ENCODE measurements around the gene HEG1. TPM values are rescaled to one million over a fixed set of nuclear protein-coding genes. Genes with fewer than 3 reads are reported as not detected.

Gene HEG1
- total RNA-seq, 2 donors from 2014 or later, result 45.7 to 46.1 TPM

DNA sequence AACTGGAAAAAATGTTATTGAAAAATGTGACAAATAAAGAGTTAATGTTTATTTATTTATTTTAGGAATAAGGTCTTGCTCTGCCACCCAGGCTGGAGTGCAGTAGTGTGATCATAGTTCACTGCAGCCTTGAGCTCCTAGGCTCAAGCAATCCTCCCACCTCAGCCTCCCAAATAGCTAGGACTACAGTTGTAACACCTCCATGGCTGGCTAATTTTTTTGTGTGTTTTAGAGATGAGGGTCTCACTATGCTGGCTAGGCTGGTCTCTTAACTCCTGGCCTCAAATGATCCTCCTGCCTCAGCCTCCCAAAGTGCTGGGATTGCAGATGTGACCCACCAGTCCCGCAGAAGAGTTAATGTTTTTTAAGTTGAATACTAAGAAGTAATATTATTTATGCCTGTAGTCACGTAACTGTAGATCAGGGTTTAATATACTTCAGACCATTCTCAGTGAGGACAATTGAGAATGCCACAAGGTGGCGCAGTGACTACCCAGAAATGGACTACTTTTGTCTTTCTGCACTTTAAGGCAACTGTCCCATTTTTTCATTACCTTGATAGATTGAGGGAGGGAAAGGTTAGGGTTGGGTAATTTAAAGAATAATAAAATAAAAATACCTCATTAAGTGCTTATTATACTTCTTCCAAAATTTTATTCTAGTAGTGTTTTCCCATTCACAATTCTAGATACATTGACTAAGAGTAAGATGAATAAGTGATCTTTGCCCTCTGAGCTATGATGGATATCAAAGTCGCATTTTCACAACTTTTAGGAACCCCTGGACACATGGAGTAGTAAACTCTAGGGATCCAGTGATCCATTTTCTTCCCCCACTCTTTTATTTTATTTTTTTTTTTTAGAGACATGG, 127.2 kb downstream of the HEG1 start:
- no peak for TF ChIP-seq POLR2A (IDR thresholded peaks at IDR 0.05)
- TF ChIP-seq, protein P1, sequence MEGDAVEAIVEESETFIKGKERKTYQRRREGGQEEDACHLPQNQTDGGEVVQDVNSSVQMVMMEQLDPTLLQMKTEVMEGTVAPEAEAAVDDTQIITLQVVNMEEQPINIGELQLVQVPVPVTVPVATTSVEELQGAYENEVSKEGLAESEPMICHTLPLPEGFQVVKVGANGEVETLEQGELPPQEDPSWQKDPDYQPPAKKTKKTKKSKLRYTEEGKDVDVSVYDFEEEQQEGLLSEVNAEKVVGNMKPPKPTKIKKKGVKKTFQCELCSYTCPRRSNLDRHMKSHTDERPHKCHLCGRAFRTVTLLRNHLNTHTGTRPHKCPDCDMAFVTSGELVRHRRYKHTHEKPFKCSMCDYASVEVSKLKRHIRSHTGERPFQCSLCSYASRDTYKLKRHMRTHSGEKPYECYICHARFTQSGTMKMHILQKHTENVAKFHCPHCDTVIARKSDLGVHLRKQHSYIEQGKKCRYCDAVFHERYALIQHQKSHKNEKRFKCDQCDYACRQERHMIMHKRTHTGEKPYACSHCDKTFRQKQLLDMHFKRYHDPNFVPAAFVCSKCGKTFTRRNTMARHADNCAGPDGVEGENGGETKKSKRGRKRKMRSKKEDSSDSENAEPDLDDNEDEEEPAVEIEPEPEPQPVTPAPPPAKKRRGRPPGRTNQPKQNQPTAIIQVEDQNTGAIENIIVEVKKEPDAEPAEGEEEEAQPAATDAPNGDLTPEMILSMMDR (IDR thresholded peaks at IDR 0.05), result peak; percentile 58 to 80 (median 75)
- Histone ChIP-seq H3K27me3 (no peaks in the 10 kb centered on the region), H3K27ac (no peak overlapping the region), H3K4me3 (no peak overlapping the region), H3K4me1 (peaks cover 12% of the 10 kb centered on the region), H3K9me3 (no peaks in the 10 kb centered on the region), H3K36me3 (replicated peaks in 1 of 2; ENCODE audit: insufficient read depth in 1 of 2, low read depth in 2 of 2) (no peaks in the 10 kb centered on the region)
- ATAC-seq (peak; percentile 55), DNase-seq (peak; percentile 69 to 82 (median 78))
- intact Hi-C loops (cut with DNase I), result no loop called here
- WGBS, 2 donors, result 16 to 20% methylated on average over 4 of the region's 4 CpGs

DNA sequence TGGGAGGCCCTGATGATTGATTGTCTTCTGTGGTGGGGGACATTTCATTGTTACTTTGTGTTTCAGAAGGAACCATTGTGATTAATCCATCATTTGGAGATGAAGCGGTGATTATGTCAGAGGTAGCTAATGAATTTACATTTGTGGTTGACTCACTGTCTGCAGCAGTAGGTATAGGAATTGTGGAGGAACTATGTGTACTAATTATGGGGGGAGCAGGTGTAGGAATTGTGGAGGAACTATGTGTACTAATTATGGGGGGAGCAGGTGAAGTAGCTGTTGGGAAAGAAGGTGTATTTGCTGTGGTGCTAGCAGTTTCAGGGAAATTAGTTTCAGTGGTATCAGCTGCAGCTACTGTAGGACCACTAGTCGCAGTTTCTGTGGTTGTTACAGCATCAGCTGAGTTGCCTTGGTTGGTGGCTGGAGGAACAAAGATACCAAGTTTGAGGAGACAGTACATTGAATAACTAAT, 128.2 kb downstream of the HEG1 start:
- ATAC-seq, result no peak
- no peaks in the 10 kb centered on the region for H3K36me3 ChIP-seq (replicated peaks in 1 of 2; ENCODE audit: insufficient read depth in 1 of 2, low read depth in 2 of 2)
- DNase-seq, result no peak
- no peak overlapping the region for H3K27ac ChIP-seq
- intact Hi-C loops (cut with DNase I), result no loop called here
- whole genome bisulfite sequencing, 2 donors, result 89 to 96% methylated on average over 2 of the region's 2 CpGs
- H3K9me3 ChIP-seq, result no peaks in the 10 kb centered on the region
- peaks cover 12% of the 10 kb centered on the region for H3K4me1 ChIP-seq
- H3K27me3 ChIP-seq, result no peaks in the 10 kb centered on the region
- H3K4me3 ChIP-seq, result no peak overlapping the region
- TF ChIP-seq, protein P1 (IDR thresholded peaks at IDR 0.05), result no peak
- TF ChIP-seq POLR2A (IDR thresholded peaks at IDR 0.05), result no peak

DNA sequence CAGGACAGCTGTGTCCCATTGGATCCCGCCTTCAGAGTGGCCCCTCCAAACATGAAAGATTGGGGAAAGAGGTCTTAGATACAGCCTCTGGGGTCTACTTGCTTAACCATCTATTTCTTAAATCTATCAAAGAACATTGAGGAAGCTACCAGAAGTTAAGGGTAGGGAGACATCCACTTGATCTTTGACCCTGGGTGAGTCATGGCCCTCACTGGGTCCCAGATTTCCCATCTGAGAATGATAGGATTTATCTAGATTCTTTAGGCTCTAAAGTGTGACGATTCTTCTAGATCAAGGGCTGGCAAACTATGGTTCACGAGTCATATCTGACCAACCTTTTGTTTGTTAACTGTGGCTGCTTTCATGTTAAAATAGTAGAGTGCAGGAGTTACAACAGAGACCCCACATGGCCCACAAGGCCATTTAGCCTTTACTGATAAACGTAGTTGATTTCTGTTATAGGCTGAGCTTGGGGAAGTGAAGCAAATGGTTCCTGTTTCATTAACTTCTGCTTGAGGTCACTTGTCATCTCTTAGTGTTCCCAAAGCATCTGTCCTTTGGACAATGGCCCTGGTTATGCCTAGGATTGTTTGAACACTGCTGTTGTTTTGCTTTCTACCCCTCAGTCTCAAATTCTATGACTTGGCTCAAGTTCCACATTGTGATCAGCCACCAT, 129.2 kb downstream of the HEG1 start:
- no peak for DNase-seq
- Histone ChIP-seq H3K4me3 (no peak overlapping the region), H3K36me3 (replicated peaks in 1 of 2; ENCODE audit: insufficient read depth in 1 of 2, low read depth in 2 of 2) (no peaks in the 10 kb centered on the region), H3K9me3 (no peaks in the 10 kb centered on the region), H3K4me1 (peaks cover 12% of the 10 kb centered on the region), H3K27me3 (no peaks in the 10 kb centered on the region), H3K27ac (no peak overlapping the region)
- ATAC-seq, result no peak
- 74% methylated on average over 4 of the region's 4 CpGs for WGBS, 2 donors
- TF ChIP-seq POLR2A (IDR thresholded peaks at IDR 0.05), result no peak
- TF ChIP-seq, protein P1 (IDR thresholded peaks at IDR 0.05), result no peak
- intact Hi-C loops (cut with DNase I), result no loop called here

- Histone ChIP-seq H3K27me3 (no peaks in the 10 kb centered on the region), H3K4me1 (peaks cover 9% of the 10 kb centered on the region), H3K27ac (no peak overlapping the region), H3K9me3 (no peaks in the 10 kb centered on the region), H3K36me3 (replicated peaks in 1 of 2; ENCODE audit: insufficient read depth in 1 of 2, low read depth in 2 of 2) (no peaks in the 10 kb centered on the region), H3K4me3 (no peak overlapping the region)
- intact Hi-C loops (cut with DNase I), result no loop called here
- no peak for DNase-seq
- WGBS, 2 donors, result 90 to 93% methylated on average over 2 of the region's 2 CpGs
- TF ChIP-seq, protein P1 (IDR thresholded peaks at IDR 0.05), result no peak
- ATAC-seq, result no peak
These were observed 131.1 kb downstream of the HEG1 start for GRCh38 chr3:124924741-124925140.

All from body of pancreas (tissue), 4 donors.